K562 (cell line): ENCODE results near the gene TTC33. TPM values are rescaled to one million over a fixed set of nuclear protein-coding genes. Genes with fewer than 3 reads are reported as not detected.

Source experiments
- ATAC-seq: fragments of 200-7000 bp; cut with Tn5 transposase; 3 replicates; pipeline ENCODE4 v1.9.1; 2020; ENCODE audit warnings: moderate library complexity
- BruUV-seq: library from RNA; stranded (reverse); fragments of 400-500 nt; replicated peaks from 2 replicates; lab custom pipeline; 2021; lab: Mats Ljungman, UMichigan
- CTCF ChIA-PET: fragments of 300-600 bp; formaldehyde crosslinking; extraction: SDS; loops from one replicate; lab custom pipeline; 2021; ENCODE audit warnings: low intra/inter-chr PET ratio; lab: Yijun Ruan, JAX
- POLR2A ChIA-PET: fragments of 300-600, 350-650 bp; sonication (Branson Sonifier 250); formaldehyde crosslinking; extraction: SDS; loops from one replicate; lab custom pipeline; 2021; ENCODE audit warnings: antibody characterized with exemption, inconsistent platforms; lab: Yijun Ruan, JAX
- DNase-seq, 4 experiments: peaks; one replicate each; pipeline versions ENCODE4 v3.0.0 to v3.0.0-alpha.2; 2011 to 2018; ENCODE audit warnings: low spot score in 3 of 4, mixed read lengths in 3 of 4; ENCODE audit errors: extremely low read depth in 1 of 4
- FAIRE-seq: peaks from 2 replicates; lab custom pipeline; 2011; peaks lifted over from hg19 to GRCh38; lab: Jason Lieb, UNC
- H2AFZ ChIP-seq: 2 replicates; pipeline ENCODE4 v1.6.0; 2011; ENCODE audit warnings: low read depth, low read length, control low read depth, inconsistent platforms
- H3K27ac ChIP-seq: fragments of 200-600 bp; 3 replicates; pipeline ENCODE4 v1.8.0; 2011; ENCODE audit warnings: low read depth, mild to moderate bottlenecking, control low read depth, inconsistent platforms, low read length, moderate library complexity, mixed read lengths; ENCODE audit errors: extremely low read depth
- H3K27me3 ChIP-seq, 2 experiments: fragments of 300-600 bp in 1 of 2; 2 replicates in 1 of 2; 3 replicates in 1 of 2; pipeline versions ENCODE4 v1.6.0 to v1.8.0; 2011; ENCODE audit warnings: inconsistent platforms in 2 of 2, low read length in 2 of 2, mild to moderate bottlenecking in 1 of 2, mixed read lengths in 1 of 2, moderate library complexity in 1 of 2; ENCODE audit not compliant: control insufficient read depth in 2 of 2, insufficient read depth in 2 of 2
- H3K36me3 ChIP-seq: fragments of 300-600 bp; 3 replicates; pipeline ENCODE4 v1.8.0; 2011; ENCODE audit warnings: mild to moderate bottlenecking, low read length, inconsistent platforms; ENCODE audit not compliant: control insufficient read depth, insufficient read depth
- H3K4me1 ChIP-seq, 2 experiments: fragments of 200-600 bp in 1 of 2; replicated peaks in 1 of 2; 2 replicates in 1 of 2; 3 replicates in 1 of 2; pipeline versions ENCODE4 v1.5.1 to v1.8.0; 2011; ENCODE audit warnings: inconsistent platforms in 2 of 2, low read length in 2 of 2, mild to moderate bottlenecking in 1 of 2, mixed read lengths in 1 of 2, moderate library complexity in 1 of 2; ENCODE audit not compliant: control insufficient read depth in 2 of 2, insufficient read depth in 2 of 2
- H3K4me2 ChIP-seq: 2 replicates; pipeline ENCODE4 v1.6.1; 2011; ENCODE audit warnings: low read length, control low read depth, inconsistent platforms, mixed read lengths; ENCODE audit not compliant: insufficient read depth
- H3K4me3 ChIP-seq: fragments of 200-600 bp; sonication (generic), shearing (Covaris generic); 2 replicates; pipeline ENCODE4 v1.5.1; 2016; ENCODE audit warnings: control low read depth, inconsistent platforms
- H3K79me2 ChIP-seq: fragments of 200-600 bp; 3 replicates; pipeline ENCODE4 v1.8.0; 2011; ENCODE audit warnings: low read length, inconsistent platforms; ENCODE audit not compliant: control insufficient read depth, insufficient read depth
- H3K9ac ChIP-seq, 2 experiments: 2 replicates each; pipeline versions ENCODE4 v1.6.0 to v1.6.1; 2011; ENCODE audit warnings: low read depth in 2 of 2, low read length in 2 of 2, control low read depth in 1 of 2, inconsistent platforms in 1 of 2, mild to moderate bottlenecking in 1 of 2, mixed read lengths in 1 of 2; ENCODE audit not compliant: insufficient read depth in 1 of 2
- H3K9me1 ChIP-seq: one replicate; pipeline ENCODE4 v1.6.0; 2011; ENCODE audit warnings: inconsistent platforms, mild to moderate bottlenecking, low read length, moderate library complexity; ENCODE audit not compliant: control insufficient read depth, insufficient read depth
- H3K9me3 ChIP-seq: replicated peaks from 2 replicates; pipeline ENCODE4 v1.5.1; 2011; ENCODE audit warnings: low read depth, low read length, inconsistent platforms; ENCODE audit not compliant: control insufficient read depth, insufficient read depth
- H4K20me1 ChIP-seq: replicated peaks from 2 replicates; pipeline ENCODE4 v1.6.1; 2011; ENCODE audit warnings: low read length, inconsistent platforms, mixed read lengths; ENCODE audit not compliant: control insufficient read depth, insufficient read depth
- BHLHE40 ChIP-seq: IDR thresholded peaks from 2 replicates; pipeline ENCODE4 v1.6.1; 2011; ENCODE audit warnings: low read length, improper control_type of control experiment
- CCAR2 ChIP-seq: fragments of 200-400 bp; formaldehyde crosslinking; IDR thresholded peaks from 2 replicates; pipeline ENCODE4 v1.6.1; 2017; ENCODE audit warnings: mild to moderate bottlenecking, low read depth, low read length
- CREM ChIP-seq: IDR thresholded peaks from 2 replicates; pipeline ENCODE4 v1.6.1; 2014; ENCODE audit warnings: antibody characterized with exemption, low read depth
- ESRRB ChIP-seq: fragments of 250-450 bp; sonication (Bioruptor Pico); IDR thresholded peaks from 2 replicates; pipeline ENCODE4 v1.5.0; 2020; ENCODE audit warnings: mild to moderate bottlenecking, moderate library complexity, borderline replicate concordance
- KLF13 ChIP-seq: fragments of 450-650 bp; IDR thresholded peaks from 2 replicates; pipeline ENCODE4 v1.6.1; 2016; ENCODE audit warnings: missing genetic modification characterization, low read depth, mild to moderate bottlenecking, missing compliant biosample characterization, moderate library complexity, borderline replicate concordance
- NCOA6 ChIP-seq: fragments of 450-650 bp; IDR thresholded peaks from 2 replicates; pipeline ENCODE4 v1.6.1; 2017; ENCODE audit warnings: mild to moderate bottlenecking
- NELFE ChIP-seq: IDR thresholded peaks from 2 replicates; pipeline ENCODE4 v1.6.1; 2011; ENCODE audit warnings: mild to moderate bottlenecking; ENCODE audit not compliant: insufficient read depth, insufficient read length
- NFIC ChIP-seq: fragments of 450-650 bp; IDR thresholded peaks from 2 replicates; pipeline ENCODE4 v1.6.1; 2017; ENCODE audit warnings: mild to moderate bottlenecking, inconsistent platforms
- XRCC4 ChIP-seq: IDR thresholded peaks from one replicate; pipeline ENCODE4 v1.6.1; 2011; ENCODE audit not compliant: insufficient read depth, insufficient read length; ENCODE audit errors: extremely low read depth
- ZNF644 ChIP-seq: fragments of 200-800 bp; sonication (Bioruptor generic); IDR thresholded peaks from 2 replicates; pipeline ENCODE4 v1.6.1; 2016; ENCODE audit warnings: low read depth, missing genetic modification characterization, missing compliant biosample characterization
- WGBS: fragments of 100-300 bp; shearing (Covaris generic); methylation state at CpG from one replicate; pipeline ENCODE4 v1.1.6; 2016; ENCODE audit warnings: low coverage, mixed read lengths; ENCODE audit not compliant: insufficient coverage; ENCODE audit errors: missing lambda C conversion rate; 5-methylcytosine and 5-hydroxymethylcytosine counted together
- in situ Hi-C: fragments of 300-500 bp; cut with MboI; formaldehyde crosslinking; loops from 4 replicates; pipeline ENCODE4 v1.15.0; 2018; ENCODE audit warnings: inconsistent platforms, mixed read lengths
- intact Hi-C: fragments of 100-400 bp; cut with micrococcal nuclease; formaldehyde crosslinking; loops from 2 replicates; pipeline ENCODE4 v1.14.2; 2022
- polyA plus RNA-seq, 8 experiments: library from polyadenylated mRNA; depleted of rRNA in 4 of 8; stranded (reverse) in 5 of 8; unstranded in 3 of 8; fragments of >200 nt; fragmentation: Nextera tagmentation in 2 of 8; fragmentation: Illumina TruSeq in 1 of 8; extraction: Ambion mirVana in 2 of 8; extraction: Trizol in 1 of 8; gene quantifications; 2 replicates each; pipeline versions ENCODE4 v1.2.1 to v1.2.3, GENCODE V29; 2011 to 2014; ENCODE audit warnings: inconsistent platforms in 1 of 8, missing spikeins in 1 of 8
- total RNA-seq, 7 experiments: library from RNA; depleted of rRNA in 6 of 7; stranded (reverse); fragments of >200 nt in 6 of 7; fragmentation: Illumina TruSeq in 2 of 7; extraction: Trizol in 2 of 7; gene quantifications; 2 replicates each; pipeline versions ENCODE4 v1.2.1 to v1.2.3, GENCODE V29; 2011 to 2021; ENCODE audit warnings: low replicate concordance in 1 of 7
- TF ChIP-seq, protein P1 (sequence below): fragments of 450-650 bp; conservative IDR thresholded peaks from 2 replicates; pipeline ENCODE4 v1.6.1; 2016; ENCODE audit warnings: missing genetic modification characterization, low read depth, mild to moderate bottlenecking, missing compliant biosample characterization, moderate library complexity
- TF ChIP-seq, protein P2 (sequence below): fragments of 250-450 bp; sonication (Bioruptor Pico); IDR thresholded peaks from 2 replicates; pipeline ENCODE4 v1.8.0; 2021; ENCODE audit warnings: mild to moderate bottlenecking, moderate library complexity
- TF ChIP-seq, protein P3 (sequence below): fragments of 250-450 bp; sonication (Bioruptor Pico); IDR thresholded peaks from 2 replicates; pipeline ENCODE4 v1.8.0; 2021; ENCODE audit warnings: borderline replicate concordance, mild to moderate bottlenecking, moderate library complexity; ENCODE audit not compliant: poor library complexity, severe bottlenecking

Gene TTC33
- total and polyA plus RNA-seq, 9 of the 15 experiments (the other 6 are each of a cell fraction or from before 2014, with no cell fraction given): 11.5 to 24.9 (median 21.1) TPM

DNA sequence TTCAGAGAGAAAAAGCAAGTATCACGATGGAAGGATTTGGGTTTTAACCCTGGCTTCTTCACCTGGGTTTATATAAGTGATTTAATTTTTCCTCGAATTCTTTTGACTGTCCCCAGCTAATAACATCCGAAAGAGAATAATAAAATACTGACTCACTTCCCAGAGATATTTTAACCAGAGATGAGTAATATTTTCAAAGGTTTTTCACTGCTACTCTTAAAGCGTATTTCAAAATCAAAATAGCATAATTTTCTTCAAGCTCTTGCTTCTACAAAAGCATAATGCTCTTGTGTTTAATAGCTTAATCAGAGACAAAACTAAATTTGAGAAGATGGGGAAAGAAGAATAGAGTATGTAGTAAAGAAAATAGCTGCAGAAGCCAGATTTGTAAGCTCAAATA lies 291.2 kb downstream of the TTC33 start:
- intact Hi-C loops (no loop called here), in situ Hi-C loops (no loop called here)
- FAIRE-seq: no peak
- no peak overlapping the region for H2AFZ ChIP-seq
- 1% methylated on average over 4 of the region's 4 CpGs for WGBS
- no peak overlapping the region for H3K4me3 ChIP-seq
- no peaks in the 10 kb centered on the region for H4K20me1 ChIP-seq
- no peak for DNase-seq
- H3K79me2 ChIP-seq: no peaks in the 10 kb centered on the region
- no peaks in the 10 kb centered on the region for H3K9me1 ChIP-seq
- no peak overlapping the region for H3K27ac ChIP-seq
- CTCF ChIA-PET: no interaction called here
- no peaks in the 10 kb centered on the region for H3K4me1 ChIP-seq
- no peak for TF ChIP-seq CREM
- no peak for TF ChIP-seq ESRRB (CRISPR knock-in tag)
- TF ChIP-seq, protein P1, sequence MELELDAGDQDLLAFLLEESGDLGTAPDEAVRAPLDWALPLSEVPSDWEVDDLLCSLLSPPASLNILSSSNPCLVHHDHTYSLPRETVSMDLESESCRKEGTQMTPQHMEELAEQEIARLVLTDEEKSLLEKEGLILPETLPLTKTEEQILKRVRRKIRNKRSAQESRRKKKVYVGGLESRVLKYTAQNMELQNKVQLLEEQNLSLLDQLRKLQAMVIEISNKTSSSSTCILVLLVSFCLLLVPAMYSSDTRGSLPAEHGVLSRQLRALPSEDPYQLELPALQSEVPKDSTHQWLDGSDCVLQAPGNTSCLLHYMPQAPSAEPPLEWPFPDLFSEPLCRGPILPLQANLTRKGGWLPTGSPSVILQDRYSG: no peak
- no peak for TF ChIP-seq CCAR2
- TF ChIP-seq, protein P2, sequence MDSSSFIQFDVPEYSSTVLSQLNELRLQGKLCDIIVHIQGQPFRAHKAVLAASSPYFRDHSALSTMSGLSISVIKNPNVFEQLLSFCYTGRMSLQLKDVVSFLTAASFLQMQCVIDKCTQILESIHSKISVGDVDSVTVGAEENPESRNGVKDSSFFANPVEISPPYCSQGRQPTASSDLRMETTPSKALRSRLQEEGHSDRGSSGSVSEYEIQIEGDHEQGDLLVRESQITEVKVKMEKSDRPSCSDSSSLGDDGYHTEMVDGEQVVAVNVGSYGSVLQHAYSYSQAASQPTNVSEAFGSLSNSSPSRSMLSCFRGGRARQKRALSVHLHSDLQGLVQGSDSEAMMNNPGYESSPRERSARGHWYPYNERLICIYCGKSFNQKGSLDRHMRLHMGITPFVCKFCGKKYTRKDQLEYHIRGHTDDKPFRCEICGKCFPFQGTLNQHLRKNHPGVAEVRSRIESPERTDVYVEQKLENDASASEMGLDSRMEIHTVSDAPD (CRISPR knock-in tag): no peak
- no peak for TF ChIP-seq ZNF644
- TF ChIP-seq XRCC4: no peak
- TF ChIP-seq, protein P3, sequence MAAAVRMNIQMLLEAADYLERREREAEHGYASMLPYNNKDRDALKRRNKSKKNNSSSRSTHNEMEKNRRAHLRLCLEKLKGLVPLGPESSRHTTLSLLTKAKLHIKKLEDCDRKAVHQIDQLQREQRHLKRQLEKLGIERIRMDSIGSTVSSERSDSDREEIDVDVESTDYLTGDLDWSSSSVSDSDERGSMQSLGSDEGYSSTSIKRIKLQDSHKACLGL (CRISPR knock-in tag): no peak
- no peak for TF ChIP-seq NELFE
- TF ChIP-seq BHLHE40: no peak
- TF ChIP-seq NFIC: no peak
- no peak for TF ChIP-seq NCOA6
- TF ChIP-seq KLF13 (tag): no peak
- ATAC-seq: no peak
- no peaks in the 10 kb centered on the region for H3K27me3 ChIP-seq
- POLR2A ChIA-PET: interaction anchor here (1.1 kb wide), 1 partner anchor 11 kb away, joined by 5 read pairs; no protein-coding TSS in a partner anchor
- no peaks in the 10 kb centered on the region for H3K36me3 ChIP-seq
- no peak overlapping the region for H3K9ac ChIP-seq
- BruUV-seq: no TSS peak
- H3K4me2 ChIP-seq: no peak overlapping the region
- no peaks in the 10 kb centered on the region for H3K9me3 ChIP-seq
